Psoas muscle (tissue), 8 donors: ENCODE results near the gene SHF. TPM values are rescaled to one million over a fixed set of nuclear protein-coding genes. Genes with fewer than 3 reads are reported as not detected.

Source experiments
- ATAC-seq, 4 donors: fragments of 200-7000 bp; cut with Tn5 transposase; one replicate each; pipeline ENCODE4 v1.9.1; 2020; ENCODE audit warnings: moderate library complexity in 3 of 4, mild to moderate bottlenecking in 2 of 4
- DNase-seq, 2 donors: peaks; one replicate each; pipeline ENCODE4 v3.0.0-alpha.2; 2020
- H3K27ac ChIP-seq: fragments of 200-600 bp; one replicate; pipeline ENCODE4 v1.8.0; 2022
- H3K27me3 ChIP-seq, 3 donors: fragments of 200-600 bp in 1 of 3; one replicate each; pipeline versions ENCODE4 v1.6.1 to v1.8.0; 2013 to 2022; ENCODE audit warnings: low read length in 2 of 3, mild to moderate bottlenecking in 2 of 3, moderate library complexity in 1 of 3; ENCODE audit not compliant: insufficient read depth in 3 of 3
- H3K36me3 ChIP-seq, 2 donors: fragments of 200-600 bp in 1 of 2; one replicate each; pipeline versions ENCODE4 v1.6.1 to v1.8.0; 2013 to 2022; ENCODE audit warnings: low read depth in 1 of 2, mild to moderate bottlenecking in 1 of 2, moderate library complexity in 1 of 2; ENCODE audit not compliant: insufficient read depth in 1 of 2
- H3K4me1 ChIP-seq: fragments of 200-600 bp; one replicate; pipeline ENCODE4 v1.8.0; 2022
- H3K4me3 ChIP-seq: fragments of 200-600 bp; one replicate; pipeline ENCODE4 v1.8.0; 2022; ENCODE audit warnings: mild to moderate bottlenecking
- H3K9me3 ChIP-seq: fragments of 200-600 bp; one replicate; pipeline ENCODE4 v1.8.0; 2022
- CTCF ChIP-seq: fragments of 200-600 bp; IDR thresholded peaks from one replicate; pipeline ENCODE4 v1.8.0; 2022; ENCODE audit warnings: antibody characterized with exemption
- WGBS, 3 donors: extraction: QIAGEN DNeasy Blood & Tissue Kit; methylation state at CpG; one replicate each; pipeline versions ENCODE4 v1.1.6 to v1.1.7; 2013; 5-methylcytosine and 5-hydroxymethylcytosine counted together
- intact Hi-C, 2 donors: fragments of 100-400 bp; cut with DNase I; formaldehyde crosslinking; loops; one replicate each; pipeline versions ENCODE4 v1.11.0 to v1.14.2; 2022
- polyA plus RNA-seq, 3 donors: library from polyadenylated mRNA; stranded (reverse); fragments of 200-250 nt; gene quantifications; one replicate each; pipeline ENCODE4 v1.2.3, GENCODE V29; 2013
- total RNA-seq, 4 donors: library from RNA; stranded (reverse); fragmentation: NEBNext Ultra II Directional in 2 of 4; extraction: Animal tissue kit (Norgen Biotek cat#: 25700) in 2 of 4; gene quantifications; one replicate each; pipeline versions ENCODE4 v1.2.1 to v1.2.4, GENCODE V29; 2021 to 2023
- donor health status: healthy with polysubstance abuse.
- donor health status: DM: no; HTN: no; CAD: no; lungs with moderate emphysema.
- donor health status: Bipolar disorder and iron deficiency.
- donor health status: healthy.
- donor health status: DM: yes; HTN: yes; CAD: no.
- donor health status: DM: no; HTN: no; CAD: no.
- donor health status: DM: no; HTN: no; CAD: no.
- donor health status: DM: yes; HTN: yes; CAD: no.

Gene SHF
- total and polyA plus RNA-seq, 7 donors: 0.73 to 4.0 (median 1.7) TPM

- Histone ChIP-seq H3K27ac (no peak overlapping the region), H3K9me3 (no peaks in the 10 kb centered on the region), H3K4me3 (no peak overlapping the region), H3K4me1 (no peaks in the 10 kb centered on the region), H3K27me3 (no peaks in the 10 kb centered on the region), H3K36me3 (no peaks in the 10 kb centered on the region)
- TF ChIP-seq CTCF: no peak
- DNase-seq: no peak
- intact Hi-C loops: no loop called here
- ATAC-seq: no peak
- WGBS, 3 donors: 95 to 96% (median 95%) methylated on average over 3 of the region's 3 CpGs
Measured at GRCh38 chr15:45177285-45177684, 10.5 kb downstream of the SHF start.

GRCh38 chr15:45174577-45174976 is 13.2 kb downstream of the SHF start:
- no peaks in the 10 kb centered on the region for H3K36me3 ChIP-seq
- TF ChIP-seq CTCF: no peak
- intact Hi-C loops: no loop called here
- no peaks in the 10 kb centered on the region for H3K9me3 ChIP-seq
- H3K27me3 ChIP-seq: no peaks in the 10 kb centered on the region
- DNase-seq (no peak), ATAC-seq (no peak)
- H3K27ac ChIP-seq: no peak overlapping the region
- H3K4me3 ChIP-seq: no peak overlapping the region
- no peaks in the 10 kb centered on the region for H3K4me1 ChIP-seq
- 79 to 93% (median 87%) methylated on average over 2 of the region's 2 CpGs for WGBS, 3 donors

DNA sequence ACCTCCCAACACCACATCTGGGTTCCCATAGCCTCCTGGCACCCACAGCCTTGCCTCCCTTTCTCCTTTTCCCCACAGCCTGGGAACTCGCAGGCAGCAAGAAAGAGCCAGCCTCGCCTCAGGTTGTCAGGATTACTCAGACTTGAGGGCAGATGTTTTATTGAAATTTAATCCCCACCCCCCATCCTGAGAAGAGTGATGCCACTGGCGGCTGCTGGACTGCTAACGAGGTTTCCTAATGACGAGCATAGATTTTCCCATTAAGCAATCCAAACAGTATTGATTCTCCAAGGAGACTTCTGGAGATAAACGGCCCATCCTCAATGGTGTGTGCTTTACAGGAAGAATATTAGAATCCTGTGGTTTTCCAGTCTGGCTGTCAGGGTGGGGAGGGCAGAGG is 13.7 kb downstream of the SHF start:
- TF ChIP-seq CTCF: no peak
- H3K4me1 ChIP-seq: no peaks in the 10 kb centered on the region
- ATAC-seq: no peak
- no peaks in the 10 kb centered on the region for H3K9me3 ChIP-seq
- no peaks in the 10 kb centered on the region for H3K36me3 ChIP-seq
- intact Hi-C loops: no loop called here
- DNase-seq: no peak
- no peaks in the 10 kb centered on the region for H3K27me3 ChIP-seq
- H3K4me3 ChIP-seq: no peak overlapping the region
- H3K27ac ChIP-seq: no peak overlapping the region
- 88 to 90% (median 89%) methylated on average over 6 of the region's 6 CpGs for WGBS, 3 donors

DNA sequence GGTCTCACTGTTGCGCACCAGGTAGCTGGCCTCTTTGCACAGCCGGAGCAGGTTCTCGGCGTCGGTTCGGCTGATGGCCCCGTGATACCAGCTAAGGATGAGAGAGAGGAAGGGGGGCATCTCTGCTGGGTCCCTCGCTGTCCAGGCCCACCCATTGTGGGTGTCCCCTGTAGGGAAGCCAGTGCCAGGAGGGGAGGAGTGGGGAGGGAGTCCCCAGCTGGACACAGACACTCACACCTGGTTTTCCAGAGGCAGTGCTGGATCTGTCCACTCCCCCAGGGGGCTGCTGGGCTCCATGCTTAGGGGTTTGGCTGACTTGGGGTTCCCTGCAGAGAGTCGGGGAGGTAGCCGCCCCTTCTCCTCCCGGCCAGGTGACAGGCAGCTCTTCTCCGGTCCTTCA is 15.9 kb downstream of the SHF start:
- no peak for ATAC-seq
- intact Hi-C loops: no loop called here
- H3K9me3 ChIP-seq: no peaks in the 10 kb centered on the region
- WGBS, 3 donors: 93 to 96% (median 95%) methylated on average over 12 of the region's 12 CpGs
- no peaks in the 10 kb centered on the region for H3K36me3 ChIP-seq
- no peaks in the 10 kb centered on the region for H3K4me1 ChIP-seq
- DNase-seq: no peak
- no peak overlapping the region for H3K4me3 ChIP-seq
- no peak overlapping the region for H3K27ac ChIP-seq
- no peaks in the 10 kb centered on the region for H3K27me3 ChIP-seq
- no peak for TF ChIP-seq CTCF
